GM12878 (cell line): ENCODE measurements around the gene GIGYF1. TPM values are rescaled to one million over a fixed set of nuclear protein-coding genes. Genes with fewer than 3 reads are reported as not detected.

Source experiments
- ATAC-seq: fragments of 200-7000 bp; cut with Tn5 transposase; 3 replicates; pipeline ENCODE4 v1.9.1; 2020; ENCODE audit warnings: mild to moderate bottlenecking, moderate library complexity
- BruUV-seq: library from RNA; stranded (reverse); fragments of 400-500 nt; replicated peaks from 2 replicates; lab custom pipeline; 2021; lab: Mats Ljungman, UMichigan
- CTCF ChIA-PET: fragments of 300-600 bp; sonication (Branson Sonifier 250); formaldehyde crosslinking; extraction: SDS; loops from one replicate; lab custom pipeline; 2021; ENCODE audit warnings: inconsistent platforms; lab: Yijun Ruan, JAX
- POLR2A ChIA-PET: fragments of 350-600 bp; formaldehyde crosslinking; extraction: SDS; loops from one replicate; lab custom pipeline; 2021; ENCODE audit warnings: inconsistent platforms; lab: Charles Lee
- RAD21 ChIA-PET: fragments of 300-600 bp; sonication (Branson Sonifier 250); formaldehyde crosslinking; loops from one replicate; lab custom pipeline; 2023; ENCODE audit warnings: antibody characterized with exemption; ENCODE audit not compliant: unreplicated experiment; lab: Charles Lee
- SMC1A ChIA-PET: fragments of 300-600 bp; sonication (Branson Sonifier 250); formaldehyde crosslinking; loops from one replicate; lab custom pipeline; 2023; ENCODE audit not compliant: unreplicated experiment, uncharacterized antibody; lab: Charles Lee
- DNase-seq: peaks from one replicate; pipeline ENCODE4 v3.0.0-alpha.2; 2011; ENCODE audit warnings: low read depth, low spot score
- FAIRE-seq: peaks from 3 replicates; lab custom pipeline; 2011; peaks lifted over from hg19 to GRCh38; lab: Jason Lieb, UNC
- H2AFZ ChIP-seq: 2 replicates; pipeline ENCODE4 v1.6.0; 2011; ENCODE audit warnings: low read depth, low read length, control low read depth; ENCODE audit not compliant: control insufficient read depth
- H3K27ac ChIP-seq: 2 replicates; pipeline ENCODE4 v1.5.1; 2011; ENCODE audit warnings: control low read depth; ENCODE audit not compliant: control insufficient read depth, insufficient read depth
- H3K27me3 ChIP-seq, 2 experiments: replicated peaks in 1 of 2; 2 replicates each; pipeline versions ENCODE4 v1.6.0 to v1.6.1; 2011; ENCODE audit warnings: low read length in 1 of 2; ENCODE audit not compliant: control insufficient read depth in 2 of 2, insufficient read depth in 2 of 2
- H3K36me3 ChIP-seq, 2 experiments: 2 replicates each; pipeline ENCODE4 v1.5.1; 2011; ENCODE audit warnings: low read length in 1 of 2; ENCODE audit not compliant: control insufficient read depth in 2 of 2, insufficient read depth in 2 of 2
- H3K4me1 ChIP-seq: 2 replicates; pipeline ENCODE4 v1.6.1; 2011; ENCODE audit warnings: mild to moderate bottlenecking, low read length, moderate library complexity, mixed read lengths; ENCODE audit not compliant: control insufficient read depth, insufficient read depth
- H3K4me2 ChIP-seq: 2 replicates; pipeline ENCODE4 v1.6.0; 2011; ENCODE audit warnings: control low read depth; ENCODE audit not compliant: control insufficient read depth, insufficient read depth
- H3K4me3 ChIP-seq: fragments of 200-600 bp; sonication (generic); 2 replicates; pipeline ENCODE4 v1.5.1; 2016
- H3K79me2 ChIP-seq: 2 replicates; pipeline ENCODE4 v1.6.0; 2011; ENCODE audit warnings: low read length; ENCODE audit not compliant: control insufficient read depth, insufficient read depth
- H3K9ac ChIP-seq: 2 replicates; pipeline ENCODE4 v1.8.0; 2011; ENCODE audit warnings: low read length, control low read depth, mixed read lengths; ENCODE audit not compliant: control insufficient read depth, insufficient read depth
- H3K9me3 ChIP-seq: replicated peaks from 3 replicates; pipeline ENCODE4 v1.5.1; 2011; ENCODE audit warnings: mild to moderate bottlenecking, low read length; ENCODE audit not compliant: control insufficient read depth, insufficient read depth
- H4K20me1 ChIP-seq: 2 replicates; pipeline ENCODE4 v1.6.0; 2011; ENCODE audit not compliant: control insufficient read depth, insufficient read depth
- BRCA1 ChIP-seq: IDR thresholded peaks from 2 replicates; pipeline ENCODE4 v1.6.1; 2011; ENCODE audit warnings: low read depth, low read length, improper control_type of control experiment
- DPF2 ChIP-seq: fragments of 450-650 bp; IDR thresholded peaks from 2 replicates; pipeline ENCODE4 v1.6.1; 2017; ENCODE audit warnings: mild to moderate bottlenecking
- EED ChIP-seq: sonication (generic); IDR thresholded peaks from 2 replicates; pipeline ENCODE4 v1.6.1; 2016; ENCODE audit warnings: antibody characterized with exemption, low read depth
- EGR1 ChIP-seq, 2 experiments: IDR thresholded peaks; 1 replicate in 1 of 2; 2 replicates in 1 of 2; pipeline ENCODE4 v1.6.1; 2011 to 2012; ENCODE audit warnings: low read depth in 2 of 2, low read length in 2 of 2, borderline replicate concordance in 1 of 2, mild to moderate bottlenecking in 1 of 2, moderate library complexity in 1 of 2
- SPI1 ChIP-seq: IDR thresholded peaks from 2 replicates; pipeline ENCODE4 v1.6.1; 2011; ENCODE audit warnings: low read depth, mild to moderate bottlenecking, low read length, moderate library complexity, borderline replicate concordance; ENCODE audit not compliant: insufficient read depth
- WGBS: methylation state at CpG from one replicate; pipeline ENCODE4 v1.1.6; 2016; ENCODE audit warnings: low lambda C conversion rate; ENCODE audit not compliant: insufficient replicate concordance, insufficient coverage; ENCODE audit errors: missing lambda C conversion rate; 5-methylcytosine and 5-hydroxymethylcytosine counted together
- in situ Hi-C: fragments of 300-500 bp; cut with MboI; formaldehyde crosslinking; loops from 9 replicates; pipeline ENCODE4 v1.14.3; 2018; ENCODE audit warnings: mixed read lengths
- intact Hi-C: fragments of 100-400 bp; cut with micrococcal nuclease; formaldehyde crosslinking; loops from one replicate; pipeline ENCODE4 v1.14.2; 2022; ENCODE audit not compliant: unreplicated experiment
- polyA plus RNA-seq, 11 experiments: library from polyadenylated mRNA; depleted of rRNA in 4 of 11; unstranded in 6 of 11; stranded (reverse) in 5 of 11; fragments of >200 nt; fragmentation: Nextera tagmentation in 4 of 11; fragmentation: Illumina TruSeq in 1 of 11; extraction: Ambion mirVana in 4 of 11; extraction: Trizol in 1 of 11; gene quantifications; 1 replicate in 1 of 11; 2 replicates in 10 of 11; pipeline versions ENCODE4 v1.2.1 to v1.2.3, GENCODE V29; 2011 to 2016; ENCODE audit warnings: inconsistent platforms in 2 of 11, missing spikeins in 2 of 11, low read depth in 1 of 11
- total RNA-seq, 4 experiments: library from RNA; depleted of rRNA in 3 of 4; stranded (reverse); fragments of >200 nt in 3 of 4; fragmentation: Illumina TruSeq in 1 of 4; extraction: Trizol in 1 of 4; gene quantifications; 2 replicates each; pipeline versions ENCODE4 v1.2.1 to v1.2.3, GENCODE V29; 2013 to 2021
- TF ChIP-seq, protein P1 (sequence below): fragments of 450-650 bp; IDR thresholded peaks from 2 replicates; pipeline ENCODE4 v1.6.1; 2016; ENCODE audit warnings: mild to moderate bottlenecking

Gene GIGYF1
- total and polyA plus RNA-seq, 10 of the 15 experiments (the other 5 are each of a cell fraction or from before 2014, with no cell fraction given), result 0.31 to 47.2 (median 9.9) TPM

DNA sequence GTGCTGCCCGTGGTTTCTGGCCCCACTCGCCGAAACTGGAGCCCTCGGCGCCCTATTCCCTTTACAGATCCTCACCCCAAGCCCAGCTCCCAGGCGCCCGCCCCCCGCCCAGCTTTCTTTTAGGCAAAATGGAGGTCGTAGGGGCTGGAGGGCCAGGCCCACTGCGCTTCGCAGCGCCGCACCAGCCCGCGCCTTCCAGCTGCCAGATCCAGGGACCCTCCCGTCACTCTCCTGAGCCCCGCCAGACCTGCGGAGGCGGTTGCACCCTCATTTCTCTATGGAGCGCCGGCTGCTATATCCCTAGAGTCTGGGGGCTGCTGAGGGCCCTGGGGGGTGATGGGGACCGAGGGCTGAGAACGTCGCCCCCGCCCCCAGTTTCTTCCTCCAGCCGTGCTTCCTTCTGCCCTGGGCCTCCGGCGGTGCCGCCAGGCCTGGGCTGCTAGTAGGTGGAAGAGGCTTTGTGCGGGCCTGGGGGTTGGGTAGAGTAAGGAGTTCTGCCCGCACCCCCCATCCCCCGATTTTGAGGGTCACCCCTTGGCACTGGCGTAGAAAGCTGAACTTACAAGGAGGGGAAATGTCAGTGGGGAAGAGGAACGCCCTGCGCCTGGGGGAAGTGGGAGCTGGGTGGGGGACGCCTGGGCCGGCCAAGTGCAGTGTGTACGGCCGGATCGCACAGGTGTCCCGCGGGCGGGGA, 19.5 kb downstream of the GIGYF1 start:
- CTCF ChIA-PET, result interaction anchor here (1.1 kb wide), 3 partner anchors 16 to 40 kb away, joined by 3 to 4 read pairs (median 3); no protein-coding TSS in a partner anchor
- H3K4me1 ChIP-seq, result no peaks in the 10 kb centered on the region; the same call in 1 of the 2 replicates
- SMC1A ChIA-PET, result interaction anchor here (0.7 to 0.9 kb wide), 2 partner anchors 42 to 171 kb away, joined by 3 to 4 read pairs; no protein-coding TSS in a partner anchor
- peaks cover 4 to 21% of the 10 kb centered on the region in 2 experiments; a peak in 2 of 4 replicates for H3K36me3 ChIP-seq
- RAD21 ChIA-PET, result interaction anchor here (0.5 to 1.3 kb wide), 4 partner anchors 62 to 215 kb away, joined by 3 to 5 read pairs (median 3); partner anchors contain the start of genes MOSPD3 and UFSP1
- no peaks in the 10 kb centered on the region for H3K9me3 ChIP-seq
- intact Hi-C loops, result loop anchor here (1.0 kb wide), 1 partner anchor 41 kb away; no protein-coding TSS in a partner anchor
- H3K27me3 ChIP-seq, result no peaks in the 10 kb centered on the region
- in situ Hi-C loops, result loop anchor here (25.0 kb wide), 1 partner anchor 212 kb away; the partner anchor contains the start of gene SPACDR
- H3K27ac ChIP-seq, result peak overlapping the region; percentile 92
- H3K79me2 ChIP-seq, result peaks cover 24% of the 10 kb centered on the region
- H3K4me3 ChIP-seq, result peak overlapping the region; percentile 98
- BruUV-seq, result no TSS peak
- FAIRE-seq, result no peak
- DNase-seq, result no peak
- peak; percentile 7 for ATAC-seq
- 2% methylated on average over 43 of the region's 43 CpGs for WGBS
- no peak overlapping the region for H2AFZ ChIP-seq
- TF ChIP-seq SPI1 (peak; percentile 37; the same call in 1 of the 2 replicates), DPF2 (0 out of 2 replicates have a peak, but pooled peaks have one; percentile 8), EGR1 (IDR thresholded peaks at IDR 0.05; ENCODE audit: borderline replicate concordance in 1 of 2, low read depth in 2 of 2, low read length in 2 of 2) (0 out of 3 replicates have a peak, but pooled peaks of 1 of the 2 experiments have one; percentile 15), BRCA1 (no peak), EED (0 out of 2 replicates have a peak, but pooled peaks have one; percentile 15)
- TF ChIP-seq, protein P1, sequence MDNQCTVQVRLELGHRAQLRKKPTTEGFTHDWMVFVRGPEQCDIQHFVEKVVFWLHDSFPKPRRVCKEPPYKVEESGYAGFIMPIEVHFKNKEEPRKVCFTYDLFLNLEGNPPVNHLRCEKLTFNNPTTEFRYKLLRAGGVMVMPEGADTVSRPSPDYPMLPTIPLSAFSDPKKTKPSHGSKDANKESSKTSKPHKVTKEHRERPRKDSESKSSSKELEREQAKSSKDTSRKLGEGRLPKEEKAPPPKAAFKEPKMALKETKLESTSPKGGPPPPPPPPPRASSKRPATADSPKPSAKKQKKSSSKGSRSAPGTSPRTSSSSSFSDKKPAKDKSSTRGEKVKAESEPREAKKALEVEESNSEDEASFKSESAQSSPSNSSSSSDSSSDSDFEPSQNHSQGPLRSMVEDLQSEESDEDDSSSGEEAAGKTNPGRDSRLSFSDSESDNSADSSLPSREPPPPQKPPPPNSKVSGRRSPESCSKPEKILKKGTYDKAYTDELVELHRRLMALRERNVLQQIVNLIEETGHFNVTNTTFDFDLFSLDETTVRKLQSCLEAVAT, result 0 out of 2 replicates have a peak, but pooled peaks have one; percentile 11
- TF ChIP-seq, all 136 proteins: peak for 5
- Histone ChIP-seq H3K9ac (peak overlapping the region; percentile 94), H4K20me1 (0 out of 2 replicates have a peak, but pooled peaks cover 3% of the 10 kb centered on the region), H3K4me2 (peak overlapping the region; percentile 72)
- POLR2A ChIA-PET, result interaction anchor here (0.6 to 1.8 kb wide), 6 partner anchors 31 to 1722 kb away, joined by 3 to 7 read pairs (median 5); partner anchors contain the start of genes FBXO24, LRCH4, MOSPD3 and POP7
